Chondrocyte (in vitro differentiated cells): ENCODE measurements around the gene COX7B2. TPM values are rescaled to one million over a fixed set of nuclear protein-coding genes. Genes with fewer than 3 reads are reported as not detected.

Experiments
- DNase-seq: peaks from one replicate; pipeline ENCODE4 v3.0.0; 2021; ENCODE audit warnings: mixed read lengths, low spot score
- H3K27ac Mint-ChIP-seq: one replicate; pipeline ENCODE4 v1.8.0; 2021; ENCODE audit warnings: mild to moderate bottlenecking, moderate library complexity, mixed read lengths; ENCODE audit not compliant: unreplicated experiment
- H3K27me3 Mint-ChIP-seq: 2 replicates; pipeline ENCODE4 v1.8.0; 2021; ENCODE audit warnings: low read depth, mixed read lengths
- H3K36me3 Mint-ChIP-seq: 2 replicates; pipeline ENCODE4 v1.8.0; 2021; ENCODE audit warnings: low read depth, mixed read lengths
- H3K4me1 Mint-ChIP-seq: 2 replicates; pipeline ENCODE4 v1.8.0; 2021; ENCODE audit warnings: low read depth, mild to moderate bottlenecking, mixed read lengths
- H3K4me3 Mint-ChIP-seq: one replicate; pipeline ENCODE4 v1.8.0; 2021; ENCODE audit warnings: mild to moderate bottlenecking, moderate library complexity, mixed read lengths; ENCODE audit not compliant: unreplicated experiment
- H3K9me3 Mint-ChIP-seq: 2 replicates; pipeline ENCODE4 v1.8.0; 2021; ENCODE audit warnings: low read depth, mixed read lengths
- CTCF ChIP-seq: fragments of 200-600 bp; sonication (generic); IDR thresholded peaks from 2 replicates; pipeline ENCODE4 v1.5.0; 2021; ENCODE audit warnings: antibody characterized with exemption, mild to moderate bottlenecking, moderate library complexity
- total RNA-seq: library from RNA; stranded (reverse); gene quantifications from 3 replicates; pipeline ENCODE4 v1.2.1, GENCODE V29; 2021

COX7B2 gene
- total RNA-seq, 1 donor from 2014 or later, result not detected

- no peak for TF ChIP-seq CTCF
- DNase-seq, result no peak
- H3K9me3 Mint-ChIP-seq, result no peaks in the 10 kb centered on the region
- no peak overlapping the region for H3K4me3 Mint-ChIP-seq
- peaks cover 11% of the 10 kb centered on the region for H3K27me3 Mint-ChIP-seq
- H3K27ac Mint-ChIP-seq, result no peak overlapping the region
- H3K4me1 Mint-ChIP-seq, result no peaks in the 10 kb centered on the region
- no peaks in the 10 kb centered on the region for H3K36me3 Mint-ChIP-seq
These were observed 72.5 kb downstream of the COX7B2 start for GRCh38 chr4:46836584-46836983.

GRCh38 chr4:46830971-46831454, 78.0 kb downstream of the COX7B2 start:
- Mint-ChIP-seq H3K9me3 (peaks cover 7% of the 10 kb centered on the region), H3K27me3 (no peaks in the 10 kb centered on the region), H3K36me3 (no peaks in the 10 kb centered on the region)

GRCh38 chr4:46820154-46820553, 88.9 kb downstream of the COX7B2 start:
- no peaks in the 10 kb centered on the region for H3K4me1 Mint-ChIP-seq
- H3K27ac Mint-ChIP-seq, result no peak overlapping the region
- no peak overlapping the region for H3K4me3 Mint-ChIP-seq
- DNase-seq, result no peak
- no peaks in the 10 kb centered on the region for H3K36me3 Mint-ChIP-seq
- no peak for TF ChIP-seq CTCF
- H3K27me3 Mint-ChIP-seq, result peaks cover 4% of the 10 kb centered on the region
- peaks cover 5% of the 10 kb centered on the region for H3K9me3 Mint-ChIP-seq

More at GRCh38 chr4:46830971-46831454, 78.0 kb downstream of the COX7B2 start:
- no peak overlapping the region for H3K27ac Mint-ChIP-seq
- H3K4me3 Mint-ChIP-seq, result no peak overlapping the region
- TF ChIP-seq CTCF, result no peak
- no peaks in the 10 kb centered on the region for H3K4me1 Mint-ChIP-seq
- peak; percentile 91 for DNase-seq

GRCh38 chr4:46819095-46819494, 90.0 kb downstream of the COX7B2 start:
- no peak overlapping the region for H3K4me3 Mint-ChIP-seq
- H3K27me3 Mint-ChIP-seq, result peaks cover 4% of the 10 kb centered on the region
- no peaks in the 10 kb centered on the region for H3K9me3 Mint-ChIP-seq

GRCh38 chr4:46818604-46819003, 90.4 kb downstream of the COX7B2 start:
- Mint-ChIP-seq H3K4me1 (no peaks in the 10 kb centered on the region), H3K4me3 (no peak overlapping the region), H3K27ac (no peak overlapping the region), H3K36me3 (no peaks in the 10 kb centered on the region), H3K9me3 (no peaks in the 10 kb centered on the region), H3K27me3 (peaks cover 4% of the 10 kb centered on the region)
- DNase-seq, result no peak
- no peak for TF ChIP-seq CTCF

More at GRCh38 chr4:46819095-46819494, 90.0 kb downstream of the COX7B2 start:
- Mint-ChIP-seq H3K4me1 (no peaks in the 10 kb centered on the region), H3K36me3 (no peaks in the 10 kb centered on the region), H3K27ac (no peak overlapping the region)
- no peak for TF ChIP-seq CTCF
- no peak for DNase-seq
